ENCODE results near the gene TMED4.
A peak's percentile ranks its signal among the peaks of the same experiment; 100 is the strongest.

The TMED4 gene

DNA sequence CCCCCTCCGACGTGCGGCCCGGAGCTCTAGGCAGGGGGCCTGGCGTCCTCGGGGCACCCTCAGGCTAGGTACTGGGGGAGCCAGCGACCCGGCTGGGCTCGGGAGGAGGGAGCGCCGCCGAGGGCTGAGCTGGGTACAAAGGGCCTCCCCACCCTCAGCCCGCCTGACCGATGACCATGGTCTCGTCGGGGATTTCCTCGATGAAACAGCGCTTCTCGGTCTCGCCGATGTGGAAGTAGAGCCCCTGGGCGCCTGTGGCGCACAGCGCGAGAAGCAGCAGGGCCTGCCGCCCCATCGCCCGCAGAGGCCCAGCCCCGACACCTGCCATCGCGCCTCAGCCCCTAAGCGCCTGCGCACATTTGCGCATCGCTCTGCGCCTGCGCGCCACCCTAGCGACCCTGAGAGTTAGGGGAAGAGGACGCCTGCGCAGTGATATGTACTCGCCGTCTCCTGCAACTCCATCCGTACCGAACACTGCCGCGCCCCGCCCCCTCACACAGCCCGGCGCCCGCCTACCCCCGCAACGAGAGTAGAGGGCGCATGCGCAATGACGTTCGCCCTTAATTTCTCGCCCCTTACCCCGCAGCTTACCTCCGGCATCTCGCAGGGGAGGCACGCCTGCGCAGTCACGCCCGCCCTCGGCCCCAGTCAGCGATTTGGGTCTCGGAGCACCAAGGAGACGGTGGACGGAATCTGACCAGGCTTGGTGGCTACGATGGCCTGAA is at the start of gene TMED4:
Gene TMED4, minus strand, starts transcription at position 353 of the 725 bp plus-strand sequence. Its CDS starts 25 bp downstream, at position 328.
- peak; percentile 99 to 100 for DNase-seq (ENCODE audit: low read depth in 2 of 2)

DNA sequence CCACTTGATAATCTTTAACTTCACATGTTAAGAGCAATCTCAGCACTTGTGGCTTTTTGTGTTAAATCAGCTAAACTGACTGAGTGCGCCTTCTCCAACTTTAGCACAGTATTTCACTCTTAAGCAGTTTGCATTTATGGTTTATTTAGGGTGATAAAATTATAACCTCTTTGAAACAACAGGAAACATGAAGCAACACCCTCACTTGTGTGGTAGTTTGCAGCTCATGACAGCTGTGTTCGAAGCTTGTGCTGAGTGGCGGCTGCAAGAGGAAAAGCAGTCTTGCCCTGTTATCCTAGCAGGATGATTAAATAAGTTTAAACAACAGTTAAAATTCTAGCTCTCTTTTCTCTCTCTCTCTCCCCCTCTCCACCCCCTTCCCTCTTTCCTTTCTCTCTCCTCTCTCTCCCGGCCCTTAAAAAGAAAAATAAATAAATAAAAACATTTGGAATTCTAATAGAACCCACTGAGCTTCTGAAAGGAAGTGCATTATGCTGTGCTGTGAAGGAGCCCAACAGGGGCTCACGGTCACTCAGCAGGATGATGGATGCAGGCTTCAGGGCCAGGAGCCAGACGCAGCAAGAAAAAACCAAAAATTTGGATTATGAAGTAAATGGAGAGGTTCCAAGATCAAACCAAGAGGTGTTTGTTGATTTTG is 49.6 kb upstream of the TMED4 start:
- peak in 1 of 2 donors; percentile 17 for DNase-seq (ENCODE audit: low read depth in 2 of 2)

DNA sequence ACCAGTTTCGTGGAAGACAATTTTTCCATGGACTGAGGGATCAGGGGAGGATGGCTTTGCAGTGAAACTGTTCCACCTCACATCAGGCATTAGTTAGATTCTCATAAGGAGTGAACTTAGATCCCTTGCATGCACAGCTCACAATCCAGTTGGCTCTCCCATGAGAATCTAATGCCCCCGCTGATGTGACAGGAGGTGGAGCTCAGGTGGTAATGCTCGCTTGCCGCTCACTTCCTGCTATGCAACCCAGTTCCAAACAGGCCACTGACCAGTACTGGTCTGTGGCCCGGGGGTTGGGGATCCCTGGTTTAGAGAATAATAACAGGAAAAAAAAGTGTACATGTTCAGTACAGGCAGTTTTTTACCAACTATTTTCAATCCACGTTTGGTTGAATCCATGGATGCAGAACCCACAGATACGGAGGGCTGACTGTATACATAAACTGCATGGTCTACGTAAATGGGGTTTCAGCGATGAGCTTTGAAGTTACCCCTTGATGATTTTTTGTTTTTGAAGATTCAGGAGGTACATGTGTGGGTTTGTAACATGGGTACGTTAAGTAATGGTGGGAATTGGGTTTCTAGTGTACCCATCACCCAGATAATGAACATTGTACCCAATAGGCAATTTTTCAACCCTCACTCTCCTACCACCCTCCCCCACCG is 48.9 kb upstream of the TMED4 start:
- no peak for DNase-seq (ENCODE audit: low read depth in 2 of 2)

DNA sequence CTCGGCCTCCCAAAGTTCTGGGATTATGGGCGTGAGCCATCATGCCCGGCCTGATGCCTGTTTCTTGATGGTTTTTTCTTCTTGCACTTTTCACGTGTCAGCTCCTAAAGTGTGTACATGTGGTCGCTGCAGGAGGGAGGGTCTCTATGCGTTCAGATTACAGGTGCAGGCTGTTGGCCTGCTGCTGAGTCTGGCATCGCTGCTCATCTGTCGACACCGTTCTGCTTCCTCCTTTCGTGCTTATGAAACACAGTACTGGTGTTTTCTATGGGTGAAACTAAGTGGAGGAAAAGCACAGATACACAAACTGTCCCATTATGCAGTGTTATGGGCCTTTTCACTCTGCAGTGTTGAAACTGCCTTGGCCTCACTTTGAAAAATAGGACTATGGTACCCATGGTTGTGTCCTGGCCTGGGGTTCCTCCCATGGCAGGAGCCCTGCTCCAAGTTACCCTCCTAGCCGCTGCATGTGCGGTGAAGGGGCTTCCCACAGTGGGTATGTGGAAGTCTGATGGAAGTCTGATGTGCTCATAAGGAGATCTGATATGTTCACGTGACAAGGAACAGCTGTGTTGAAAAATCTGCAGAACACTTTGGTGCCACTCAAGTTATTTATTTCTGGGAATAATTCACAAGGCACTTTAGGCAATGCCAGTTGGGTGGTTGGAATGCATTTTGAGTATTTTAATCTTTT is 47.9 kb upstream of the TMED4 start:
- DNase-seq (ENCODE audit: low read depth in 2 of 2): no peak

DNA sequence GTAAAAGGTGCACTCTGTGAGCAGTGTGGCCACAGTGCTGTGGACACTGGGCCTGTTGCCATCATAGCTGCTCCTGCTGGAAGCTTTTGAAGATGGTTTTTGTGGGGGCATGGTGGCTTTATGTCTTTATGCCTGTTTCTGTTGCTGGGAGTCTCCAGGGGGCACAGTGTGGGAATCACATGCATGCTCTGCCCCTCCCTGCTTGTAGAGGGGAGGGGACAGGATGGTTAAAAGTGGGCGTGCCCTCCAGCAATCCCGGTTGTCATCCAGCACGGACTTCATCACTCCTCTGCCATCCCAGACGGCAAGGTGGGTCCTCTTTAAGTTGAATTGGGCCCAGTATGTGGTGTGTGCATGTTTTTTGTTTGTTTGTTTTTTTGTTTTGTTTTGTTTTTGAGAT is 44.6 kb upstream of the TMED4 start:
- no peak for DNase-seq (ENCODE audit: low read depth in 2 of 2)

DNA sequence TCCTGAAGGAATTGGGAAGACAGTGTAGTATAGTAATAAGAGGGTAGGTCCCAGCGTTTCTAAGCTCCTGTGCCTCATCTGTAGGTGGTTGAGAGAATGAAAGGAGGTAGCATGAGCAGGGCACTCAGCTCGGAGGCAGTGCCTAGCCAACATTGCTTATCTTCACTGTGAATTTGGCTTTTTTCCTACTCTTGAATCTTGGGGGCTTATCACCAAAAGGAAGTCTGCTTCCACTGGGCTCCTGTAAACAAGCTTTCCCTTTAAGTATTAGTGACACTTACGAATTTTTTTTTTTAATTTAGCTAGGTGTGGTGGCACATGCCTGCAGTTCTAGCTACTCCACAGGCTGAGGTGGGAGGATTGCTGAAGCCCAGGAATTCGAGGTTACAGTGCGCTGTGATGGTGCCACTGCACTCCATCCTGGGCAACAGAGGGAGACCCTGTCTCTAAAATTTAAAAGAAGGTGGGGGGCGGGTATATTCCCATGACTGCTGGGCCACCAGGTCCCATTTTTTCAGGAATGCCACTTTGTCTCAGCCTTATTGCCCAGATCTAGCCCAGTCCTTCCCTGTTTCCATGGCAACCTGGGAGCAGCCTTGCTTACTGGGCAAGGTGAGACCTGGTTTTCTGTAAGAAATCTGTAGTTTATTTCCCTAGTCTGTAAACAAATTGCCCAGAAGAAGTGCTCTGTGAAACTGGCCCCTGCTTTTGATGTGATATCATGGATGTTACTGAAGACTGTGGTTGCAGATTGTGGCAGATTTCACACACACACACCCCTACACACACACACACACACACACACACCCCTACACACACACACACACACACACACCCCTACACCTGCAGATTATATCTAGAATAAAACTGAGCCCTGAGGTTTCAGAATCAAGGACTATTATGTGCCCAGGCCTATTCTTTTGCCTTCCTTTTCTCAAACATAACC is 43.8 kb upstream of the TMED4 start:
- DNase-seq (ENCODE audit: low read depth in 2 of 2): no peak

DNA sequence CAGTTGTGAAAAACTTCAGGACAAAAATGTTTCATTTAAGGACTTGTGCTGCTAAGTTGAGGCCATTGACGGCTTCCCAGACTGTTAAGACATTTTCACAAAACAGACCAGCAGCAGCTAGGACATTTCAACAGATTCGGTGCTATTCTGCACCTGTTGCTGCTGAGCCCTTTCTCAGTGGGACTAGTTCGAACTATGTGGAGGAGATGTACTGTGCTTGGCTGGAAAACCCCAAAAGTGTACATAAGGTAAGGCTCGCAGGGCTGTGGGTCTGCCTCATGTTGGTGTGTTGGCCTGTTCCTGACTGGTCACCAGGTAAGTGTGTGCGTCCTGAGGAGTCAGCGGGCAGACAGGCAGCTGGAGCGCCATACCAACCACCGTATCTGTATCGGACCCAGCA is 42.3 kb upstream of the TMED4 start:
- no peak for DNase-seq (ENCODE audit: low read depth in 2 of 2)

DNA sequence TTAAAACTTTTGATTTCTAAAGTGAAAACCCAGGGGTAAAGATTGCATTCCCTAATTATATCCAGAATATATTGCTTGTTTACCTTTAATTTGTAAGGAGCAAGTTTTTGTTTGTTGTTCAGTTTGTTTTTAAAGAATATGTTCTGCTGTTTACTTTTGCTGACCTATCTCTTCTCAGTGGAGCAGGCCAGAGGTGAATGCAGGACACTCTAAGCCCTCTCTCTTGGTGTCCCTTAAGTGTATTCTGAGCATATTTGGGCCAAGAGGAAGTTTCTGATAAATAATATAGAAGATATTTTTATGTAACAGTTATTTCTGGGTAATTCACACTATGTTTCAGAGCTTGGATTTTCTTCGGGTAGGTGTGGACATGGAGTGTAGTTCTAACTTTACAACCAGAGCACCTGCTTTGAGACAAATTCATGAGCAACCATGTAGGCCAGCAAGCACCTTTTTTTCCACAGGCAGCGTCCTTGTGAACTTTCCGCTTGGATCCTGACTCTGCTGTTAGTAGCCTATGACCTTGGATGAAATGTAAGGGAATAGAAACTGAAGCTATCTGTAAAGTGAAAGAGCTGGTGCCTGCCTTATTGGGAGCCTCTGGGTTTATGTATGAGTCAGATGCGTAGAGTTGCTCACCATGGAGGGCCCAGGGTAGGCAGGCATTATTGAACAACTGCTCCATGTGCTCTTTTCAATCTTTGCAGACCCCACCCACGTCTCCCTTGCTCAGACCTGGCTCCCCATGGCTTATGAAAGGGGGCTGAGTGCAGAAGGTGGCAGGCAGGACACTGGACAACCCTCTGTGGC is 40.5 kb upstream of the TMED4 start:
- no peak for DNase-seq (ENCODE audit: low read depth in 2 of 2)

DNA sequence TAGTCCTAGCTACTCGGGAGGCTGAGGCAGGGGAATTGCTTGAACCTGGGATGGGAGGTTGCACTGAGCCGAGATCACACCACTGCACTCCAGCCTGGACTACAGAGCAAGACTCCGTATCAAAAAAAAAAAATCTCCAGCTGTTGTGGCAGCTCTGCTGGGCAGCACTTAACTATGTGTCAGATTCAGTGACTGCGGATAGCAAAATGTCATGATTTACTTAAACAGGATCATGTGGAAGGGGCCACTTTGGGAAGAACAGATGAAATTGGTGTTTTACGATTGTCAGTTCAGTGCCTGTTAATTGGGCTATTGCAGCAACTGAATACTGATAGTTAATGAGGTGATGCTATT is 39.7 kb upstream of the TMED4 start:
- no peak for DNase-seq (ENCODE audit: low read depth in 2 of 2)

DNA sequence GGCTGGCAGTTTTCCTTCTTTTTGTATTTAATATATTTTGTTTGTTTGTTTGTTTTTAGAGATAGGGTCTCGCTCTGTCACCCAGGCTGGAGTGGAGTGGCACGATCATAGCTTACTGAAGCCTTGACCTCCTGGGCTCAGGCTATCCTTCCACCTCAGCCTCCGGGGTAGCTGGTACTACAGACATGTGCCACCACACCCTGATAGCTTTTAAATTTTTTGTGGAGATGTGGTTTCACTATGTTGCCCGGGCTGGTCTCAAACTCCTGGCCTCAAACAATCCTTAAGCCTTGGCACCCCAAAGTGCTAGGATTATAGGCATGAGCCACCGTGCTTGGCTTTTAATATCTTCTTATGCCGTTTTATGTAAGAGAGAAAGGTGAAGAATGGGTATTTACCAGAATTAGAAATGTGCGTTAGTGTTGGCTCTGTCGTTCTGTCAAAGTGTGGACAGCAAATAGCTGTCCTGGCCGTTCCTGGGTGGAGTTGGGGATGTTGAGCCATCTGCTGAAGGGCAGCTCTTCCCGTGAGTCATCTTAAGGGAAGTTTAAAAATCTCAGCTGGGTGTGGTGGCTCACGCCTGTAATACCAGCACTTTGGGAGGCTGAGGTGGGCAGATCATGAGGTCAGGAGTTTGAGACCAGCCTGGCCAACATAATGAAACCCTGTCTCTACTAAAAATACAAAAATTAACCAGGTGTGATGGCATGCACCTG is 39.2 kb upstream of the TMED4 start:
- DNase-seq (ENCODE audit: low read depth in 2 of 2): no peak

DNA sequence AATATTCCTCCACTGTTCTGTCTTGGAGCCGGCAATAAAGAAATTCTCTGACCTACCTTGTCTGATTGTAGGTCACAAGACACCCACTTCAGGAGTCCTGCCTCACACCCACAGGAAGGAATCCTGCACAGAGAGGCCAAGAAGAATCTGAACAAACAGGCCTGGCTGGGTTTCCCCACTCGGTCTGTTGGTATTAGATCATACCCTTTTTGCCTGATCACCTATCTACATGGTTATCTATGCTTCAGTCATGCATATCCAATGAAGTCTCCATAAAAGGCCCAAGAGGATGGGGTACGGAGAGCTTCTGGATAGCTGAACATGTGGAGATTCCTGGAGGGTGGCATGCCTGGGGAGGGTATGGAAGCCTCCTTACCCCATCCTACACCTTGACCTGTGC is 36.7 kb upstream of the TMED4 start:
- DNase-seq (ENCODE audit: low read depth in 2 of 2): no peak

DNA sequence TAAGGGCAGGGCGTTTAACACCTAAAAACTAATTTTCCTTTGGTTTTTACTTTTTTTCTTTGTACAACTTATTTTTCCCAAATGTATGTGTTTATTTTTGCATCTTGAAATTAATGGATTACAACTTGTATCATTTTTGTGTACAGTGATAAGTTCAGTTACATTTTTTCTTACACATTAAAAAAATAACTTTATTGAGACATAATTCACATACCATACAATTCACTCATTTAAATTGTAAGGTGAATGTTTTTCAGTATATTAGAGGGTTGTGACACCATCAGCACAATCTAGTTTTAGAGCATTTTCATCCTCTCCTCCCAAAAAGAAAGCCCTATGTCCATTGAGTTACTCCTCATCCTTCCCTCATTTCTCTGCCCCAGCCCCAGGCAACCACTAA is 36.0 kb upstream of the TMED4 start:
- no peak for DNase-seq (ENCODE audit: low read depth in 2 of 2)

DNA sequence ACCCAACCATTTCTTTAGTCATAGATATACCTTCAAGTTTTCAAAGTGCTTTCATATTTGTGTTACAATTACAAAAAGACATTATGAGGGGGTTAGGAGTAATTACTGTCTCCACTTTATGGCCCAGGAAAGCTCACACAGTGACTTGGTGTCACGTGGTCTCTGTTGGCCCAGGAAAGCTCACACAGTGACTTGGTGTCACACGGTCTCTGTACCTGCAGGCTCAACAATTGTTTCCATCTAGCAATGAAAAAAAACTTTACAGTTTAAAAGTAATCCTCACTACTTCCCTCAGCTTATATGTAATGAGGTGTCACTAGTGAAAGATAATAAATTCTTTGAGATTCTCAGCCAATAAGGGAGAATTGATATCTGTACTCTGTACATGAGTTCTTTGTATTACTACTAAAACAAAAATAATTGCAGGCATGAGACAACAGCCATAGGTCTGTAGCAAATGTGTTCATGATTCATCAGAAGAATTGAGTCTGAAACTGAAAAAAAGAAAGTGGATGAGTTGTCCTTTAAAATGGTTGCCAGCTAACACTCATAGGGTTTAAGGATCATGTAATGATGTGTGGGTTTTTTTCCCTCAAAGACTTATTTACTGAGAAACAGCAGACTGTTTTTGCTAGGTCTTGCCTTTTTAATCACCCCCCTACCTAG is 35.3 kb upstream of the TMED4 start:
- DNase-seq (ENCODE audit: low read depth in 2 of 2): no peak

DNA sequence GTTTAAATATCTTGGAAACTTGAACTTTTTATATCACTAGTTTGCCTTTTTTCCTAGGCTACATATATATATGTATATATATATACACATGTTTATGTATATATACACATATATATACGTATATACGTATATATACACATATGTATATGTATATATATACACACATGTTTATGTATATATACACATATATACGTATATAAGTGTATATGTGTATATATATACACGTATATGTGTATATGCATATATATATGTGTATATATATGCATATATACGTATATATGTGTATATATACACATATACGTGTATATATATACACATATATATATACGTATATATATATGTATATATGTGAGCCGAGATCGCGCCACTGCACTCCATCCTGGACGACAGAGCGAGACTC is 34.5 kb upstream of the TMED4 start:
- no peak for DNase-seq (ENCODE audit: low read depth in 2 of 2)

DNA sequence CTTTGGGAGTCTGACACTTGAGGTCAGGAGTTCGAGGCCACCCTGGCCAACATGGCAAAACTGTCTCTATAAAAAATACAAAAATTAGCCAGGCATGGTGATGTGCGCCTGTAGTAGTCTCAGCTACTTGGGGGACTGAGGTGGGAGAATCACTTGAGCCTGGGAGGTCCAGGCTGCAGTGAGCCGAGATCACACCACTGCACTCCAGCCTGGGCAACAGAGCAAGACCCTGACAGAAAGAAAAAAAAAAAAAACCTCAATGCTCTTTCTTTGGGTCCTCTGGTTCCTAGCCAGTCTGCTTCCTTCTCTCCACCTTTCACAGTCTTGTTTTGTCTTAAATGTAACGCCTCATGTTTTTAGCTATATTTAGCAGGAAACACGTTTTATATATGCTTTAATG is 33.8 kb upstream of the TMED4 start:
- DNase-seq (ENCODE audit: low read depth in 2 of 2): no peak

DNA sequence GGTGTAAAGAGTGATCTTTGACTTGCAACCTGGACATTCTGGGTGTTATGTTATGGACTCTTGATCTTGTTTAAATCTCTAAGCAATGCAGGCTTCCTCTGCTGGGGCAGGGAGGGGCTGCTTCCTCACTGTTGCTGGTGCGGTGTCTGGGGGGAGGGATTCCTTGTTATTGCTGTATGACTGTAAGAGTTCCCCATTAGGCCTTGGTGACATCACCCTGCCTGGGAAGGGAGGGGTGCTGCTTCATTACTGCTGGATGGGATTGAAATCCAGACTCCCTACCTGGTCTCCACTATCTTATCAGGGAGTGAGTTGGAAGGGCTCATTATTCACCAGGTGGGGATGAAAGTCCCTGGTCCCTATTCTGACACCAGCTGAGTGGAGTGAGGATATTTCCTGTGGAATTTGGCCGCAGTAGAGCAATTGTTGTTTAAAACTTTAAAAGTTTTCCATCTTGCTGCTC is 33.1 kb upstream of the TMED4 start:
- DNase-seq (ENCODE audit: low read depth in 2 of 2): no peak

DNA sequence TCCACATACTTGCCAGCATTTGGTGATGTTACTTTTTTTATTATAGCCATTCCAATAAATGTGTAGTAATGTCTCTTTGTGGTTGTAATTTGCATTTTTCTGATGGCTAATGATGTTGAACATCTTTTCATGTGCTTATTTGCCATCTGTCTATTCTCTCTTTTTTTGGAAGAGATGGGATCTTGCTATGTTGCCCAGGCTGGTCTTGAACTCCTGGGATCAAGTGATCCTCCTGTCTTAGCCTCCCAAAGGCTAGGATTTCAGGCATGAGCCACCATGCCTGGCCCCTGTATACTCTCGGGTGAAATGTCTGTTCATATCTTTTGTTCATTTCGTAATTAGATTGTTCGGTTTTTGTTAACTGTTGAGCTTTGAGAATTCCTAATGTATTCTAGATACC is 27.8 kb upstream of the TMED4 start:
- DNase-seq (ENCODE audit: low read depth in 2 of 2): no peak

DNA sequence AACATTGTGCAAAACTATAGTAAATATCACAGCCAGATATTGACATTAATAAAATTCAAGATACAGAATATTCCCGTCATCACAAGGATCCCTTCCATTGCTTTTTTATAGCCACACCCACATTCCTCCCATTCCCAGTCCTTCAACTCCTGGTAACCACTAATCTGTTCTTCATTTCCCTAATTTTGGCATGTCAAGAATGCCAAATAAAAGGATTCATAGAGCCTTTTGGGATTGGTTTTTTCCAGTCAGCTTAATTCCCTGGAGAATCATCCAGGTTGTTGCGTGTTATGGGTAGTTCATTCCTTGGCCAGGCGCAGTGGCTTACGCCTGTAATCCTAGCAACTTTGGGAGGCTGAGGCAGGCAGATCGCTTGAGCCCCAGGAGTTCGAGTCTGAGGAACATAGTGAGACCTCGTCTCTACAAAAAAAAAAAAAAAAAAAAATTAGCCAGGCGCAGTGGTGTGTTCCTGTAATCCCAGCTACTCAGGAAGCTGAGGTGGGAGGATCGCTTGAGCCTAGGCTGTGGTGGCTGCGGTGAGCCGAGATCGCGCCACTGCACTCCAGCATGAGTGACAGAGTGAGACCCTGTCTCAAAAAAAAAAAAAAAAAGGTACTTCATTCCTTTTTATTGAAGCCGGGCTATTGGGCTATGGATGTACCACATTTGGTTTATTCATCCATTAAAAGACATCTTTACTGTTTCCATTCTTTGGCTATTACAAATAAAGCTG is 27.1 kb upstream of the TMED4 start:
- DNase-seq (ENCODE audit: low read depth in 2 of 2): no peak
